GM18861 (cell line): ENCODE data around the gene RNF166.
A peak's percentile ranks its signal among the peaks of the same experiment; 100 is the strongest.

Experiments
- ATAC-seq: cut with Tn5 transposase; IDR thresholded peaks from one replicate; pipeline ENCODE4 v1.9.1; 2021; ENCODE audit not compliant: unreplicated experiment

The RNF166 gene

GRCh38 chr16:88706229-88706964 lies at the start of gene RNF166, which contains the start of gene CTU2:
Gene RNF166 (minus strand): TSS chr16:88706408. CDS start chr16:88706325, 83 bp downstream.
Gene CTU2 (plus strand): TSS chr16:88706503. CDS start chr16:88706531, 28 bp downstream.
- peak; percentile 47 for ATAC-seq

- no peak for ATAC-seq
These were observed 48.9 kb upstream of the RNF166 start for GRCh38 chr16:88754912-88755744.

GRCh38 chr16:88754109-88754911 lies 48.1 kb upstream of the RNF166 start:
- ATAC-seq, result no peak

- ATAC-seq, result no peak
These were observed 47.4 kb upstream of the RNF166 start for GRCh38 chr16:88753602-88754001.

- no peak for ATAC-seq
These were observed 47.0 kb upstream of the RNF166 start for GRCh38 chr16:88753191-88753590.

- ATAC-seq, result no peak
These were observed 46.3 kb upstream of the RNF166 start for GRCh38 chr16:88752386-88753002.

GRCh38 chr16:88750854-88751253 lies 44.6 kb upstream of the RNF166 start:
- no peak for ATAC-seq

GRCh38 chr16:88749358-88749757 lies 43.1 kb upstream of the RNF166 start:
- ATAC-seq, result no peak

- ATAC-seq, result no peak
These were observed 42.2 kb upstream of the RNF166 start for GRCh38 chr16:88748364-88748763.

GRCh38 chr16:88747588-88748301 lies 41.5 kb upstream of the RNF166 start:
- no peak for ATAC-seq

- no peak for ATAC-seq
These were observed 40.3 kb upstream of the RNF166 start for GRCh38 chr16:88746506-88746905.

GRCh38 chr16:88744577-88745521 lies 38.6 kb upstream of the RNF166 start:
- ATAC-seq, result no peak

- no peak for ATAC-seq
These were observed 37.7 kb upstream of the RNF166 start for GRCh38 chr16:88743693-88744576.

- no peak for ATAC-seq
These were observed 36.8 kb upstream of the RNF166 start for GRCh38 chr16:88742896-88743605.

GRCh38 chr16:88741368-88741767 lies 35.2 kb upstream of the RNF166 start:
- ATAC-seq, result no peak

- no peak for ATAC-seq
These were observed 34.5 kb upstream of the RNF166 start for GRCh38 chr16:88740727-88741055.

GRCh38 chr16:88739977-88740726 lies 33.9 kb upstream of the RNF166 start:
- no peak for ATAC-seq
